SK-N-SH (cell line): Measurements from ENCODE around the gene UTP25.

Source experiments
- EP300 ChIP-seq, 2 experiments: IDR thresholded peaks; 2 replicates each; pipeline versions ENCODE4 v1.4.0 to v1.6.1; 2012; ENCODE audit warnings: borderline replicate concordance in 1 of 2, low read depth in 1 of 2, low read length in 1 of 2
- FOXM1 ChIP-seq: IDR thresholded peaks from 2 replicates; pipeline ENCODE4 v1.4.0; 2012; ENCODE audit warnings: low read depth, mild to moderate bottlenecking
- GABPA ChIP-seq: IDR thresholded peaks from 2 replicates; pipeline ENCODE4 v1.4.0; 2012; ENCODE audit warnings: low read depth, mild to moderate bottlenecking
- JUND ChIP-seq: IDR thresholded peaks from 2 replicates; pipeline ENCODE4 v1.4.0; 2012
- NFIC ChIP-seq: IDR thresholded peaks from 2 replicates; pipeline ENCODE4 v1.4.0; 2012; ENCODE audit warnings: borderline replicate concordance
- RAD21 ChIP-seq: IDR thresholded peaks from 2 replicates; pipeline ENCODE4 v1.6.1; 2012; ENCODE audit warnings: mild to moderate bottlenecking, low read length
- RFX5 ChIP-seq: IDR thresholded peaks from 2 replicates; pipeline ENCODE4 v1.6.1; 2012; ENCODE audit warnings: mild to moderate bottlenecking, improper control_type of control experiment, low read length
- RXRA ChIP-seq: IDR thresholded peaks from 2 replicates; pipeline ENCODE4 v1.4.0; 2012; ENCODE audit warnings: low read depth, mild to moderate bottlenecking, borderline replicate concordance
- TAF1 ChIP-seq: IDR thresholded peaks from 2 replicates; pipeline ENCODE4 v1.6.1; 2012; ENCODE audit warnings: low read depth, mild to moderate bottlenecking, low read length, moderate library complexity, borderline replicate concordance
- TEAD4 ChIP-seq: IDR thresholded peaks from 2 replicates; pipeline ENCODE4 v1.4.0; 2012; ENCODE audit warnings: mild to moderate bottlenecking, borderline replicate concordance; ENCODE audit not compliant: insufficient read depth
- TF ChIP-seq, protein P1 (sequence below): fragments of 200-600 bp; sonication (generic); IDR thresholded peaks from 2 replicates; pipeline ENCODE4 v1.6.1; 2017; ENCODE audit warnings: antibody characterized with exemption, mild to moderate bottlenecking, moderate library complexity
- TF ChIP-seq, protein P2 (sequence below): IDR thresholded peaks from 2 replicates; pipeline ENCODE4 v1.4.0; 2012; ENCODE audit warnings: low read depth, borderline replicate concordance
- TF ChIP-seq, protein P3 (sequence below): IDR thresholded peaks from 2 replicates; pipeline ENCODE4 v1.4.0; 2012; ENCODE audit warnings: low read depth
- TF ChIP-seq, protein P4 (sequence below): fragments of 150-350 bp; IDR thresholded peaks from 2 replicates; pipeline ENCODE4 v1.6.1; 2017; ENCODE audit warnings: antibody characterized with exemption, low read length, low read depth, borderline replicate concordance

DNA sequence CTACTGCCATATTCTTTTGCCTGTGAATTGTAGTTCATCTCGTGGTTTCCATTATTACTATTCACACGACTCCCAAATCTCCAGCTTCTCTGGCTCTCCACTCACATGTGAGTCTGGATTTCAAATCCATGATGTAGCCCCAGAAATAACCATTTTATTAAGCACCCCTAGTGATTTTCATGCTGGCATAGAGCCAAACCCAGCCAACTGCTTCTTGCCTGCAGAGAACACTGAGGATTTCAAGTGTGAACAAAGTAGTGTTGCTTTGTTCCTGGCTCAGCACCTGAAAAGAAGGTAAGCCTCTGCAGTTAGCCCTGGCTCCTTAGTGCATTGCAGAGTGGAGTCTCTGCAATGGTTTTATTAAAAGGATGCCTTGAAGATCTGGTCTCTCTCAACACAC, 25.9 kb downstream of the UTP25 start:
- peak; percentile 23; the same call in 1 of the 2 replicates for TF ChIP-seq NFIC
- TF ChIP-seq, protein P1, sequence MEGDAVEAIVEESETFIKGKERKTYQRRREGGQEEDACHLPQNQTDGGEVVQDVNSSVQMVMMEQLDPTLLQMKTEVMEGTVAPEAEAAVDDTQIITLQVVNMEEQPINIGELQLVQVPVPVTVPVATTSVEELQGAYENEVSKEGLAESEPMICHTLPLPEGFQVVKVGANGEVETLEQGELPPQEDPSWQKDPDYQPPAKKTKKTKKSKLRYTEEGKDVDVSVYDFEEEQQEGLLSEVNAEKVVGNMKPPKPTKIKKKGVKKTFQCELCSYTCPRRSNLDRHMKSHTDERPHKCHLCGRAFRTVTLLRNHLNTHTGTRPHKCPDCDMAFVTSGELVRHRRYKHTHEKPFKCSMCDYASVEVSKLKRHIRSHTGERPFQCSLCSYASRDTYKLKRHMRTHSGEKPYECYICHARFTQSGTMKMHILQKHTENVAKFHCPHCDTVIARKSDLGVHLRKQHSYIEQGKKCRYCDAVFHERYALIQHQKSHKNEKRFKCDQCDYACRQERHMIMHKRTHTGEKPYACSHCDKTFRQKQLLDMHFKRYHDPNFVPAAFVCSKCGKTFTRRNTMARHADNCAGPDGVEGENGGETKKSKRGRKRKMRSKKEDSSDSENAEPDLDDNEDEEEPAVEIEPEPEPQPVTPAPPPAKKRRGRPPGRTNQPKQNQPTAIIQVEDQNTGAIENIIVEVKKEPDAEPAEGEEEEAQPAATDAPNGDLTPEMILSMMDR, result no peak
- no peak for TF ChIP-seq RXRA
- no peak for TF ChIP-seq GABPA
- no peak for TF ChIP-seq FOXM1
- no peak for TF ChIP-seq EP300 (IDR thresholded peaks at IDR 0.05; ENCODE audit: borderline replicate concordance in 1 of 2, low read depth in 1 of 2, low read length in 1 of 2)
- no peak for TF ChIP-seq TAF1
- TF ChIP-seq JUND, result no peak
- TF ChIP-seq TEAD4, result no peak
- TF ChIP-seq, protein P2, sequence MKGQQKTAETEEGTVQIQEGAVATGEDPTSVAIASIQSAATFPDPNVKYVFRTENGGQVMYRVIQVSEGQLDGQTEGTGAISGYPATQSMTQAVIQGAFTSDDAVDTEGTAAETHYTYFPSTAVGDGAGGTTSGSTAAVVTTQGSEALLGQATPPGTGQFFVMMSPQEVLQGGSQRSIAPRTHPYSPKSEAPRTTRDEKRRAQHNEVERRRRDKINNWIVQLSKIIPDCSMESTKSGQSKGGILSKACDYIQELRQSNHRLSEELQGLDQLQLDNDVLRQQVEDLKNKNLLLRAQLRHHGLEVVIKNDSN, result no peak
- no peak for TF ChIP-seq RAD21
- TF ChIP-seq RFX5, result no peak
- TF ChIP-seq, protein P3, sequence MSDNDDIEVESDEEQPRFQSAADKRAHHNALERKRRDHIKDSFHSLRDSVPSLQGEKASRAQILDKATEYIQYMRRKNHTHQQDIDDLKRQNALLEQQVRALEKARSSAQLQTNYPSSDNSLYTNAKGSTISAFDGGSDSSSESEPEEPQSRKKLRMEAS, result no peak
- TF ChIP-seq, protein P4, sequence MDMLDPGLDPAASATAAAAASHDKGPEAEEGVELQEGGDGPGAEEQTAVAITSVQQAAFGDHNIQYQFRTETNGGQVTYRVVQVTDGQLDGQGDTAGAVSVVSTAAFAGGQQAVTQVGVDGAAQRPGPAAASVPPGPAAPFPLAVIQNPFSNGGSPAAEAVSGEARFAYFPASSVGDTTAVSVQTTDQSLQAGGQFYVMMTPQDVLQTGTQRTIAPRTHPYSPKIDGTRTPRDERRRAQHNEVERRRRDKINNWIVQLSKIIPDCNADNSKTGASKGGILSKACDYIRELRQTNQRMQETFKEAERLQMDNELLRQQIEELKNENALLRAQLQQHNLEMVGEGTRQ, result no peak
